HG02870 (cell line): Measurements from ENCODE around the gene THOP1.
"Not testable (repeated sequence)": the region's sequence is repeated elsewhere in the genome, so short reads cannot be mapped to it uniquely, and the experiment has no call there.

Experiments used
- ATAC-seq: cut with Tn5 transposase; IDR thresholded peaks from one replicate; pipeline ENCODE4 v1.9.1; 2021; ENCODE audit warnings: mild to moderate bottlenecking, moderate library complexity; ENCODE audit not compliant: unreplicated experiment

Gene THOP1

DNA sequence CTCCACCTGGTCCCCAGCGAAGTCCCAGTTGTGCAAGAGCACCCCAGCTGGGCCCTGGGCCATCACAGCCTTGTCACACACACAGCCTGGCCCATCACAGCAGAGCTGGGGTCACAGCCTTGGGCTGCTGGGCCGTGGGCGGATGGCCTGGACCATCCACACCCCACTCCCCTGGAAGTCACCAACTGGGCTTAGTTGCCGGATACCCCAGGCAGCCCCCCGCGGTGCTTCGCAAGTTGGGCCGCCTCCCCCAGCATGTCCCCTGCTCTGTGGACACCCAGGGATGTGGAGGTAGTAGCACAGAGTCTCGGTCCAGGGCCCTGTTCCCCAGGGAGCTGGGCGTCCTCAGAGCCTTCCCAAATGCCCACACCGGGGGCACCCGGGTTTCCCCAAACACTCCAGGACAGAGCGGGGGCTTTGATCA, 29.9 kb downstream of the THOP1 start:
- no peak for ATAC-seq

DNA sequence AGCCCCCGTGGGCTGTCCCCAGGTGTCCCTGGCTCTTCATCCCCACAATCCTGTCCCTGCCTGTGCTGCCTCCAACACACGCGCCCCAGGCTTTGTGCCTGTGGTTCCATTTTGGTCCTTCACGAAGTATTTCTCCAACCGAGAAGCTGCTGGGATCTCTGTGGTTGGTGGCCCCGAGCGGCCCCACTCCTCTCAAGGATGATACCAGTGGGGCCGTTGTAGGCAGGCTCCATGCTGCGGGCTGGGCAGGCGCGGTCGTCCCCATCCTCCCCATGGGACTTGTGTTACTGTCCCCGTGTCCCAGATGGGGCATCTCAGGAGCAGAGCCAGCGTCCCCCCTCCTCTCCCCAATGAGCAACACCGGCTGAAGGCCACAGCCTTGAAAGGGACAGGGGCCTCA, 30.6 kb downstream of the THOP1 start:
- no peak for ATAC-seq

GRCh38 chr19:2816641-2817040, 31.3 kb downstream of the THOP1 start:
- no peak for ATAC-seq

DNA sequence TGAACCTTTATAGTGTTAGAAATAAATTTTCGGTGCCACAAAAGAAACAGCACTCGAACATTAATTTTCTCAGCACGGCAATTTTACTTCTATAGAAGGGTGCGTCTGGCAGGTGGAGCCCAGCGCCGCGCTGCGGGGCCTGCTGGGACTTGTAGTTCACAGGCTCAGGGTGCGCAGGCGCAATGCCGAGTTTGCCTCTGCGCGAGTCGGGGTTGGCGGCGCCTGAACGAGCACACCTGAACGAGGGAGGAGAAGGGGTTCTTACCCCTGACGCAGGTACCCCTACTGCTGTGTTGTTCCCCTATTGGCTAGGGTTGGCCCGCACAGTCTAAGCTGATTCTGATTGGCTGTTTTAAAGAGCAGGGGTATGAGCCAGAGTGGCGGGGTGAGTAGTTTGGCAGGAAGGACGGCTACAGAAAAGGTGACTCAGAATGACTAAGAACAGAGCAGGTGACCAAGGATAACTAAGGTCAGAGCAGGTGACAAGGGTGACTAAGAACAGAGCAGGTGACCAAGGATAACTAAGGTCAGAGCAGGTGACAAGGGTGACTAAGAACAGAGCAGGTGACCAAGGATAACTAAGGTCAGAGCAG, 32.0 kb downstream of the THOP1 start:
- not testable (repeated sequence) for ATAC-seq

GRCh38 chr19:2819540-2820111, 34.3 kb downstream of the THOP1 start, which contains the start of gene ZNF554:
ZNF554 (plus strand) TSS chr19:2819868; CDS start chr19:2820072, 204 bp downstream.
- ATAC-seq = peak; percentile 69

DNA sequence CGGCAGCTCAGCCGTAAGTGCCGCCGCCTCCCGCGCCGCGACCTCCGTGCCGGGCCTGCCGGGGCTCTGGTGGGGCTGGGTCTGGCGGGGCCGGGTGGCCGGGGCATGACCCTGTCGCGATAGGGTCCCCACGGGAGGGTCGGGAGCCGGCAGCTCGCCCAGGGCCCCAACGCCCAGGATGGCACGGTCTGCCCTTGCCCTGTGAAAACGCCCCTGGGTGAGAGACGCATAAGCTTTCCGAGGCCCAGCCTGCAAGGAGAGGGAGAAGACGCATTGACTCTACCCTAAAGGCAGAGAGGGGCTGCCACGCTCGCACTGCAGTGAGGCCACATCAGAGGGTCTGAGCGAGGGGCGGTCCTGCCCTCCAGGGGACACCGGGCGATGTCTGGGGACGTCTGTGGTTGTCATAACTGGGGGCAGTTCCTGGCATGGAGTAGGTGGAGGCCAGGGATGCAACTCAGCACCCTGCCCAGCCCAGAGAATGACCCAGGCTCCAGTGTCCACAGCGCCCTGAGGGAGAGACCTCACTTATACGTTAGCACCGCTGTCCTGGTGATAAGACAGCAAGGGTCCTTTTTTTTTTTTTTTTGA, 34.9 kb downstream of the THOP1 start:
- peak; percentile 11 for ATAC-seq

GRCh38 chr19:2822846-2823245, 37.5 kb downstream of the THOP1 start:
- no peak for ATAC-seq

DNA sequence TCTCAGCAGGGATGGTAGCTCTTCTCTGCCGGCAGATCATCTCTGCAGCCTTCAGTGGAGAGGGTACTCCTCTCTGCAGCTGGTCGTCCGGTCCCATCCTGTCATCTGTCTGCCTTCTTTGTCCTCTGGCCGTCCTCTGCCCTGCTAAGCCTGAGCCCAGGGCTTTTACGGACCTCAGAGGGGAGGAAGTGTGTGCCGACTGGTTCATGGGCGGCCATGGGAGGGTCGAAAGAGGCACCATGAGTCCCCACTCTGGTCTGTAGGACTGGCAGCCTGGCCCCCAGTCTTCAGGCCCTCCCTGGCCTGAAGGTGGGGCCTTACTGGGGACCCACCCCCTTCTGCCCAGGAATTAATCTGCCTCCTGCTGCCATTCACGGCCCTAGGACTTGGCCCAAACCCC, 38.3 kb downstream of the THOP1 start:
- ATAC-seq = no peak

- ATAC-seq = no peak
These were observed 38.8 kb downstream of the THOP1 start for GRCh38 chr19:2824129-2824528.

DNA sequence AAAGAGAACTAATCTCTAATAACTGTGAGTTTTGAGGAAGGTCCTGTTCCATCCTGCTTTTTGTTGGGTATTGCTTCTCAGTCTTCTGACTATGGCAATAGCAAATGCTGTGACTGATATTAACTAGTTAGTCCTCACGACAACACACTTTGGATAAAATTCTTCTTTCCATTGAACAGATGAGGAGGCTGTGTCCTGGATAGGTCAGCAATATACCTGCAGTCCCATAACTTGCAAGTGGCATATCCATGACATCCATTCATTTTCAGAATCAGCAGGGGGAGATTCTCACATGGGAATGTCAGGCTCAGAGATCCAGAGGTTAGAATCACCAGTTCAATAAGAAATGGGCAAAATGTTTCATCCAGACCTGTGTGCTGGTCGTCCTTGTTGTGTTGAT, 41.7 kb downstream of the THOP1 start:
- ATAC-seq = no peak

DNA sequence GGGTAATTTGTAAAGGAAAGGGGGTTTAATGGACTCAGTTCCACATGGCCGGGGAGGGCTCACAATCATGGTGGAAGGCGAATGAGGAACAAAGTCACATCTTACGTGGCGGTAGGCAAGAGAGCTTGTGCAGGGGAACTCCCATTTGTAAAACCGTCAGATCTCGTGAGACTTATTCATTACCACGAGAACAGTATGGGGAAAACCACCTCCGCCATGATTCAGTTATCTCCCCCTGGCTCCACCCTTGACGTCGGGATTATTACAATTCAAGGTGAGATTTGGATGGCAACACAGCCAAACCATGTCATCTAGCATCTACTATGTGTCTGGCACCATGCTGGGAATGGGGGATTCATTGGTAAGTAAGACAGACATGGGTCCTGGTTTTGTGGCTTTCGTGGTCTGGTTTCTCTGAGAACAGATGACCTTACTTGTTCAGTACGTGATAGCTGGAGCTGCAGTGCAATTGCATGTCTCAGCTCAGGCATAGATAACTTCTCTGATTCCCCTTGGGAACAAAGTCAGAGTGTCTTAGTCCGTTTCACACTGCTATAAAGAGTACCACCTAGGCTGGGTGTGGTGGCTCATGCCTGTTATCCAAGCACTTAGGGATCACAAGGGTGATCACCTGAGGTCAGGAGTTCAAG, 42.7 kb downstream of the THOP1 start:
- ATAC-seq = no peak

DNA sequence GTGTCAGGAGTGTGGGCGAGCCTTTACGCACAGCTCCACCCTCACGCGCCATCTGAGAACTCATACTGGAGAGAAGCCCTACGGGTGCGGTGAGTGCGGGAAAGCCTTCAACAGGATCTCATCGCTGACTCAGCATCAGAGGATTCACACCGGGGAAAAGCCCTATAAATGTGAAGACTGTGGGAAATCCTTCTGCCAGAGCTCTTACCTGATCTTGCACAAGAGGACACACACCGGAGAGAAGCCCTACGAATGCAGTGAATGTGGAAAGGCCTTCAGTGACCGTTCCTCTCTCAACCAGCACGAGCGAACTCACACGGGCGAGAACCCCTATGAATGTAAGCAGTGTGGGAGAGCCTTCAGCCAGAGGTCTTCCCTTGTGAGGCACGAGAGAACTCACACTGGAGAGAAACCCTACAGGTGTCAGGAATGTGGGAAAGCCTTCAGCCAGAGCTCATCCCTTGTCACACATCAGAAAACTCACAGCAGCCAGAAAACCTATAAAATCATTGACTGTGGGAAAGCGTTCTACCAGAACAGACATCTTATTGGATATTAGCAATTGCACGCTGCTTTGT, 49.1 kb downstream of the THOP1 start:
- ATAC-seq = no peak

DNA sequence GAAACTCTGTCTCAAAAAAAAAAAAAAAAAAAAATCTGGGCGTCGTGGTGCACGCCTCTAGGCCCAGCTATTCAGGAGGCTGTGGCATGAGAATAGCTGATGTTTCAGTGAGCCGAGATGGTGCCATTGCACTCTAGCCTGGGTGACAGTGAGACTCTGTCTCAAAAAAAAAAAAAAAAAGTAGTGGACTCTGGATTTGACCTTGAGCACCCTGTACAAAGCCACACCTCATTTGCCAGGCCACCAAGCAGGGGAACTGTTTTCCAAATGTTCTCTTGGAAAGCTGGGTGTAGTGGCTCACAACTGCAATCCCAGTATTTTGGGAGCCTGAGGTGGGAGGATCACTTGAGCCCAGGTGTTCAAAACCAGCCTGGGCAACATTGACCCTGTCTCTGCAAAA, 52.1 kb downstream of the THOP1 start:
- no peak for ATAC-seq

DNA sequence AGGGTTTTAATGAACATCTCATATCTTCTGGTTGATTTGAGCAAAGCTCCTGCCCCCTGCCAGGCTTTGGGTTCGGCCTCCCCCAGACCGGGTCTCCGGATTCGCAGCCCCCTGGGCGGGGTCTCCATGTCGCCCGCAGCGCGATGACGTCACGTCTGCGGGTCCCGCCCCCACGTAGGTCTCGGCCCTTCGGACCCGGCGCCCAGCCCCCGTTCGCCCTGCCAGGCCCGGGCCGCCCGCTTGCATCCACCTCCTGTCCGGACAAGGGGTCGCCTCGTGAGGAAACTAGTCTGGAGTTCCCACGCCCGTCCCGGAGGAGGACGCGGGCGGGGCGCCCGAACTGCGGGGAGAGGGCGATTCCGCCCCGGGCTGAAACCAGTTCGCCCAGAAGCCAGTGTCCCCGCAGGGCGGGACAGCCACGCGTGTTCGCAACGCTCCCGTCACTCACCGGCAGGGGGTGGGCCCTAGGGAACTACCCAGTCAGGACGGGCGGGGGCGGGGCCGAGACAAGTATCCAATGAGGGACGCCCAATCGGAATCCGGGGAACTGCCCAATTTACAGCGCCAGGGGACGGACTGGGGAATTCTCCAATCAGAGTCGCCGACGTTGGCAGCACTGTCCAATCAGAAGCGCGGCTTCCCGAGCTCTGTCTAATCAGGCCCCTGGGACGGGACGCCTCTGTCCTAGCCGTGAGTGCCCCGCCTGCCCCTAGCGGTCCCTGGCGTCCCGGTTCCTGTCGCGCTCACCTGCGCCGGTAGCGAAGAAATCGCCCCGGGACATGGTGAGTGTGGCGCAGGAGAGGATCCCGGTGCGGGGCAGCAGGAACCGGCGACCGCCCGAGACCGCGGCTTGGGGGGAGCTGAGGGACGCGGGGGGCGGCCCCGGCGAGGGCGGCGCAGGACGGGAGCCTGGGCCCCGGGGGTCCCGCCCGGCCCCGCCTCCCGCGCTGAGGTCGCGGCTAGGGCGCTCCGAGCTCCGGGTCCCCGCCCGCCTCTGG, 55.8 kb downstream of the THOP1 start, which contains the start of gene ZNF555:
Gene ZNF555, plus strand, starts transcription at position 682 of the 998 bp plus-strand sequence. Its CDS starts 98 bp downstream, at position 780.
- peak; percentile 96 for ATAC-seq

DNA sequence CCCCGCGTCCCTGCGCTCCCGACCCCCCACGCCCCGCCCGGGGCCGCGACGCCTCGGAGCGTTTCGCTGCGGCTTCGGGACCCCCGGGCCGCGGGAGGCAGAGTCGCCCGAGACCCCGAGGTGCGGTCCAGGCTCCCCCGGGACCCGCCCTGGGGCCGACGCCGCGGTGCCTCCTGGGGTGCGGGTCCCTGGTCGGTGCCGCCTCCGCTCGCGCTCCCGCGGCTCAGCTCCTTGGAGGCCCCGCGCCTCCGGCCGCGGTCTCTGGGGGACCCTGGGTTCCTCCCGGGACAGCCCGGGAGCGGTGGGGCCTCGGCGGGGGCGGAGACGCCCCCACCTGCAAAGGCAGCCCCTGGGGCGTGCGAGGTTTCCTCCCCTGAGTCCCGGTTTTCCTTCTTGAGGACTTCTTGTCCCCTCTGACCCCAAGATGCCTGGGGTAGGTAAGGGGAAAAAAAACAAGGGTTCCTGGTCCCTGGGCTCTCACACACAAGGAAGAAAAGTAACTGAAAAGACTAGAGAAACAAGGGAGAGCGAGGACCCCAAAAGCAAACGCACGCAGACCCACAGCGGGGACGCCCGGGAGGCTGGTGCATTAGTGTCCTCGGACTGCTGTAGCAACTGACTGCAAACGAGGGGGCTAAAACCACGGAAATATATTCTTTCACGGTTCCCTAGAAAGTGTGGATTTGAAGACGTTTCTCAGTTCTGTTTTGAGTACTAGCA, 56.7 kb downstream of the THOP1 start:
- ATAC-seq = no peak

GRCh38 chr19:2845107-2845506, 59.8 kb downstream of the THOP1 start:
- no peak for ATAC-seq

DNA sequence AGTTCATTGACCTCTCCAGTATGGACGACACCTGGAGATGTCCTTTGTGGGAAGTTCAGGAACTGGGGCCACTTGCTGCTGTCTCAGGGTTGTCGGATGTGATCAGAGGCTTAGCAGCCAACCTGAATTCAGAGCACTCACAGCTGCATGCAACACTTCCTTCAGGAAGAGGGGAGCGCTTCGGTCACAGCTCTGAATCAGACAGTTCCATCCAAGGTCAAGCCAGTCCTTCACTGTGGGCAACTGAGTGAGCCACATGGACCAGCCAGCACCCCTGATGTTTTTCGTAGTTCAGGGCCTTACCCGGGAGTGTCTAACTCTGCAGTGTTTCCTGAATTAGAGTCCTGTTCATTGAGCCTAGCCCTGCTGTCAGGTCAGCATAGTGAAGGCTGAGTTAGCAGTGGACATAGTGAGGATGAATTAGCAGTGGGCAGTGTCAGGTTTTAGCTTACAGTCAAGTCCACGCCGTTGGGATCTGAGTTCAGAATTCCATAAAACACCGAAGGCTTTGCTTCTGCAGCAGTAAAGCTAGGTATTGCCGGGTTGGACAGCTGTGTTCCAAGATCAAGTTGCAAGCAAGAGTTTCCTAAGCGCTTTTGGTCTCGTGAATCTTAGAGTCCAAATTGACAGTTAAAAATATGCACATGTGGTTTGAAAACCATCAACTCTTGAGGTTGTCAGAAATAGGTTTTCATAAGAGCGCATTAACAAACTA, 61.0 kb downstream of the THOP1 start:
- no peak for ATAC-seq

- ATAC-seq = no peak
These were observed 62.2 kb downstream of the THOP1 start for GRCh38 chr19:2847507-2847906.

- ATAC-seq = no peak
These were observed 63.3 kb downstream of the THOP1 start for GRCh38 chr19:2848616-2849015.
